ENCODE measurements around the gene SPOP.
"Not testable (repeated sequence)": the region's sequence is repeated elsewhere in the genome, so short reads cannot be mapped to it uniquely, and the experiment has no call there.

SPOP gene

DNA sequence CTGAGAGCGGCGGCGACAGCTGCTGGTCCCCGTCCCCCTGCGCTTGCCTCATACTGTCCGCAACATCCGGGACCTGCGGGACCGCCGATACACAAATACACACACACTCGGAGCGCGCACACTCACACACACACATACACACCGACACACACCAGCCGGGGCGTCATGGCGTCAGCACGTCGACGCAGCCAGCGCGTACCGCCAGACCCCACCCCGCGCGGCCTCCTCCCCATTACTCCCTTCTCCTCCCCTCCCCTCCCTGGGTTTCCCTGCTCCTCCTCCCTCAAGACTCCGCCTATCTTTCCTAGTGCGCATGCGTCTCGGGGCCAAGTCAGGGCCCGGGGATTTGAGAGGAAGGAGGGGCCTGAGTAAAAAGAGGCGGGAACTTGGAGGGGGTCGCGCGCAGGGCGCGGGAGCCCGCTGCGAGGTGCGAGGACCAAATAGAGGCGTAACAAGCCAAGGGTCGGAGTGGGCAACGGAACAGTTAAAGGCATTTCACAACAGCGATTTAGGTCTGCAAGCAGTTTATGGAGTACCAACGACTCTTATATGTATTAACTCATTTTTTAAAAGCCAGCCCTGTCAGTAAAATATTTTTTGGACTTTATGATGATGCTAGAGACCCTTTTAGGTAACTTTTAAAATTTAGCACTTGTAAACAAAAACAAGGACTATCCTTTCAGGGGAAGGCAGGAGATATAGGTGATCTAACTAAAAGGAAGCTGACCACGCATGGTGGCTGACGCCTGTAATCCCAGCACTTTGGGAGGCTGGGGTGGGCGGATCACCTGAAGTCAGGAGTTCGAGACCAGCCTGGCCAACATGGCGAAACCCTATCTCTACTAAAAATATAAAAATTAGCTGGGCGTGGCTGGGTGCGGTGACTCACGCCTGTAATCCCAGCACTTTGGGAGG is at the start of gene SPOP:
SPOP (minus strand) TSS at position 165 of the 915 bp plus-strand sequence. CDS start 55,287 bp downstream, outside the sequence.
- DNase-seq: peak; percentile 98

DNA sequence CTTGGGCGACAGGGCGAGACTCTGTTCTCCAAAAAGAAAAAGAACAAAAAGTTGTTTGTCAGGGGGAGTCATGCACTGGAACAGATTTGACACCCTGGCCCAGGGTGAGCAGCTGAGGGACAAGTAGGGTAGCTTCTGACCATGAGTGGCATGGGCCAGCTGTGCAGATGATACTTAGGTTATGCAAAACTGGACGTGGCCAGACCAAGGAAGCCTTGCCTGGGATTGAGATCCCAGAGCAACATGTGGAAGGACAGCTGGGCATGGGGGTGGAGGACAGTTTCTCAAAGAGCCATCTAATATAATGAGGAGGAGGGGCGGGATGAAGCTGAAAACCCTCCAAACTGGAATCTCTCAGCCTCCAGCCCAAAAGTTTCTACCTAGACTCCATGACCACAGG is 49.5 kb upstream of the SPOP start:
- no peak for DNase-seq

DNA sequence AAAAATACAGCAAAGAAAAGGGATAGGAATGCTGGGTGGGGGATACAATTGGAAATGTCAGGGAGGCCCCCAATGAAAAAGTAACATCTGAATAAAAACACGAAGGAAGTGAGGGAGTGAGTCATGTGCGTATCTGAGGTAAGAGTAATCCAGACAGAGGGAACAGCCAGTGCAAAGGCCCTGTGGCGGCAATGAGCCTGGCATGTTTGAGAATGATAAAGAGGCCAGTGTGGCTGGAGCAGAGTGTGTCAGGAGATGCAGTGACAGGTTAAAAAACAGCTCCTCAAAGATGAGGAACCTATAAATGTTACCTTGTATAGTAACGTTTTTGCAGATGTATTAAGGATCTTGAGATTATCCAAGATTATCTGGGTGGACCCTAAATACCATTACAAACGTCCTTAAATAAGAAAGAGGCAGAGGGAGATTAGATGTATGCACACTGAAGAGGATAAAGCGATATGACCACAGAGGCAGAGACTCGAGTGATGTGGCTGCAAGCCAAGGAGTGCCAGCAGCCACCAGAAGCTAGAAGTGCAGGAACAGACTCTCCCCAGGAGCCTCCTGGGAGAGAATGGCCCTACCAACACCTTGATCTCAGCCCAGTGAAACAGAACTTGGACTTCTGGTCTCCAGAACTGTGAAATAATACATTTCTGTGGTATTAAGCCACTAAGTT is 47.7 kb upstream of the SPOP start:
- no peak for DNase-seq

DNA sequence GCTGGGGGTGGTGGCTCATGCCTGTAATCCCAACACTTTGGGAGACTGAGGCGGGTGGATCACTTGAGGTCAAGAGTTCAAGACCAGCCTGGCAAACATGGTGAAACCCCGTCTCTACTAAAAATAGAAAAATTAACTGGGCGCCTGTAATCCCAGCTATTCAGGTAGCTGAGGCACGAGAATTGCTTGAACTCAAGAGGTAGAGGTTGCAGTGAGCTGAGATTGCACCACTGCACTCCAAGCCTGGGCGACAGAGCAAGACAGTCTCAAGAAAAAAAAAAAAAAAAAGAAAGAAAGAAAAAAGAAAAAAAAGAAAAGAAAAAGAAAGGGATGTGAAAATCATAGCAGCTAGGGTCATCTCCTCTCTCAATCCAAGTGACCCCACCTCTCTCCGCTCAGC is 46.7 kb upstream of the SPOP start:
- DNase-seq: not testable (repeated sequence)

DNA sequence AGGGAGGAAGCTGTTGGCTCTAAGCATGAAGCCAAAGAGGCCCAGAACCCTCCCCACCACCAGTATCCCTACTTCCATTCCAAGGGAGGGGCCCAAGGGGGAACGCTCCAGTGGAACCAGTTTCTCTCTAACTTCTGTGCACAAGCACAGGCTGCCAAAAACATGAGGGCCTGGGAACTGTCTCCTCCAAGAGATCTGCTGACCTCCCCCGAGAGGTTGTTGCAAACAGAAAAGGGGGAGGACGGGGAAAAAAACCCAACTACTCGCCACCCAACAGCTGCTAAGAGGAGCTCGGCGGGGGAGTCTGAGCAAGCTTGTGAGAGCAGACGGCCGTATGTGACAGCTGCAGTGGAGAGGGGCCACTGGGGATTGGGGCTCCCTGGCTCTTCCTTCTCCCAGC is 45.5 kb upstream of the SPOP start:
- no peak for DNase-seq

DNA sequence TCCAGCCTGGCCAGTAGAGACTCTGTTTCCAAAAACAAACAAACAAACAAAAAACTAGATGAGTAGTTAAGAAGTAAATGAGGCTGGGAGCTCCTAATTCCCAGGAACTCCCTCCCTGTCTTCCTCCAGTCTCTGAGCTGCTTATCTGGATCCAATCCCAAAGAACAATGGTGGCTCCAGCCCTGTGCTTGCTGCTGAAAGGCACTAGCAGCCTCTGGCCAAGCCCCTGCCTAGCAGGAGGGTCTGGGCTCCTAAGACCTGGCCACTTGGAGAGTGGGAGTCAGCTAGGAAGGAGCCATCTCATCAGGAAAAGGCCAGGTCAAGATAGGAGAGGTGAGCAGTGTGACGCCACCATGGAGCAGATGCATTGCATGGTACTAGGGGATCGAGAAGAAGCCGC is 44.2 kb upstream of the SPOP start:
- DNase-seq: no peak

DNA sequence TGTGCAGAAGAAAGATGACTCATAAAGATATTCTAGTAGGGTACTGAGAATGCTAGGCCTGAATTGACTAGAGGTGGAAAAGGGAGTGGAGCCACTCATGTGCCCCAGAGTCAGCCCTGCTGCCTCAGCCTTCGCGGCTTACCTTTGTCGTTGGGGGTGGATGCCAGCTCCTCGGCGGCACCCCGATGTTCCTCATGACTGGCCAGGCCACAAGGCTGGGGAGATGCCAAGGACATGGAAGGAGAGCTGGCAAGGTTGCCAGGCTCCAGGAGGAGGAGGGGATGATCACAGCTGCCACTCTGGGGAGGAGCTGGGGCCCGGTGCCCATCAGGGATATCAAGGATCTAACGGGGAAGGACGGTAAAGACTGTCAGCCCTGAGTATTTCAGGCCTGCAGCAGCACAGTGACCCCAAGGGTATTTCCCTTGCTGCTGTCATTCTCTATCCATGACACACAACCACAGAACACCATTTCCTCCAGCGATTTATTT is 39.5 kb upstream of the SPOP start:
- DNase-seq: no peak

DNA sequence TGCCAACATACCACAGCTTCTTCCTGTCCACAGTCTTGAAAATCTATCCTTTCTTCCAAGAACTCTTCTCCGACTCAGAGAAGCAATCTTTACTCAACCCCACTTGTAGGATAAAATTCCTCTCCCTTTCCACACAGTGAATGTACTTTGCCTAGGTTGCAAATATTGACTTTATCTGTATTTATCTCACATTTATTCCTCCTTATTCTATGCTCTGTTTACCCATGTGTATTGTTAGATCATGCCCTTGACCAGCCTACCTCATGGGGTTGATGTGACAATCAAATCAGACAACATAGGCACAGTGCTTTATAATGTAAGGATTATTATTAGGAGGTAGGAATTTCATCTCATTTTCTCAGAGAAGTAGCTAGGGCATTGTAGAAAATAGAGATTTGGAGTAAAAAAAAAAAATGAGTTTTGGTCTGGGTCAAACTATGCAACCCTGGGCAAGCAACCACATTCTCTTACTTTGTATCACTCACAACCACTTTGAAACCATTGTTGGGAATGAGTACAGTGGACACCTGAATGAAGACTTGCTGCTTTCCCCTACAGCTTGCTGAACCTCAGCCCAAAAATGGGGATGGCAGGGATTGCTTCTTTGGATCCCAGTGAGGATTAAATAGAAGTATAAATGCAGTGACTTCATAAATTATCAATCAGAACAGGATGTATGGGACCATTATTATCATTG is 38.9 kb upstream of the SPOP start:
- no peak for DNase-seq

DNA sequence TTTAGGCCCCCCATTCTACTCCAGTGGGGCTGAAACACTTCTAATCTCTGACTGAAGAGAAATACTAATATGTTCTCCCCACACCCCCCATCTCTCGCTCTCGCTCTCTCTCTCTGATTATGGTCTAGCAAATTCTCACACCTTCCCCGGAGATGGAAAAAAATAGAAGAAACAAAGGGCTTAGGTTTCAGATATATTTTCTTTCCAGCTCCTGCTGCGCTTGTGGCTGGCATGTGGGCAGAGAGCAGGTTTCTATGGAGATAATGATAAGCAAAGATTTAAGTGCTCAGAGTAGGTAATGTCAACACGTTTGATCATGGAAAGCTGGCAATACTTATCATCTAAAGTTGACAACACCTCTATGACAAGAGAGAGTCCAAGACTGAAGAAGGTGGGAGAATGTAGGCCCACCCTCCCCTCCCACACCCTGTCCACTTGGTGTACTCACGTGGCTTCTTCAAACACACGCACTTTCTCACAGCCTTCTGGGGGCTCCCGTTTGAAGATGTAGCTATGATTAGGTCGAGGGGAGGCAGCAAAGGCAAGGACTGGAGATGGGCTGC is 37.9 kb upstream of the SPOP start:
- DNase-seq: no peak

DNA sequence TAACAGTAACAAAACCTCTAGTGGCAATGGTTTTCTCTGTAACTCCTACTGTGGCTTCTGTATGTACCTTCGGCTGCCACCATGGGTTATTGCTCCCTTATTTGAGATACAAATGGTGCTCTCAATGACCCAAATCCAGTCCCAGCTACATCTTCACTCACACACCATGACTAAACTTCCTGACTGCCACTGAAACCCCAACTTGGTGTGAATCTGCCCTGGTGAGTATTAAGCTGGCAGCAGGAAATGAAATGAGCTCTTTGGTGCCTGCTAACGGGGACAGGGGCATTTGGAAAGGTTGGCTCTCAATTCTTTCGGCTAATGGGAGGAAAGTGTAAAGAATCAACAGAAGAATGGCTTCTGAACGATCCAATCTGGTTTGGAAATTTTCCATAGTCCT is 37.3 kb upstream of the SPOP start:
- DNase-seq: no peak

DNA sequence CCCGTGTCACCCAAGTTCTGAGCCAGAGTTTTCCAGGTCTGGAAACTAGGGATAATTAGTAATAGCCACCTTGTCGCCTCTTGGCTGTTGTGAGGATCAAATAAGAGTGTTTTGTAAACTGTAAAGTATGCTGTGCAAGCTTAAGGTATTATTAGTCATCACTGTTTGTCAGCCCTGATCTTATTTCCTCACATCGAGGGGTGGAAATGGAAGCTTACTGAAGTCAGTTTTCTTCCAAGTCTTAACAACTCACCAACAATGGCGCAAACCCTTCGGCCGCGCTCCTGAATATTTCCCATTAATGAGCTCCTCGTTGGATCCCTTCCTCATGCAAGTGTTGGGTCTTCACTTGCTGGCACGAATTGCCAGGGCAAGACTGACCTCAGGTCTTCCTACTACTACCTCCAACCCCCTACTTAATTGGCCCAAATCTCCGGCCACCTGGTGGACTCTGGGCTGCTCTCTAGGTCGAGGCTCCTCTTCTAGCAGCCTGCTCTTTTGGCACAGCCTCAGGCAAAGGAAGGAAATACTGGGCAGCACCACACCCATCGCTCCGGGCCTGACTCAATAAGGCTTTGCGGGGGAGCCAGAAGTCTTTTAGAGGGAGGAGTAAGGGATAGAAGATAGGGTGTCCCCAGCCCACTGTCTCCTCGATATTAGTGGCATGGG is 30.8 kb upstream of the SPOP start:
- DNase-seq: no peak

DNA sequence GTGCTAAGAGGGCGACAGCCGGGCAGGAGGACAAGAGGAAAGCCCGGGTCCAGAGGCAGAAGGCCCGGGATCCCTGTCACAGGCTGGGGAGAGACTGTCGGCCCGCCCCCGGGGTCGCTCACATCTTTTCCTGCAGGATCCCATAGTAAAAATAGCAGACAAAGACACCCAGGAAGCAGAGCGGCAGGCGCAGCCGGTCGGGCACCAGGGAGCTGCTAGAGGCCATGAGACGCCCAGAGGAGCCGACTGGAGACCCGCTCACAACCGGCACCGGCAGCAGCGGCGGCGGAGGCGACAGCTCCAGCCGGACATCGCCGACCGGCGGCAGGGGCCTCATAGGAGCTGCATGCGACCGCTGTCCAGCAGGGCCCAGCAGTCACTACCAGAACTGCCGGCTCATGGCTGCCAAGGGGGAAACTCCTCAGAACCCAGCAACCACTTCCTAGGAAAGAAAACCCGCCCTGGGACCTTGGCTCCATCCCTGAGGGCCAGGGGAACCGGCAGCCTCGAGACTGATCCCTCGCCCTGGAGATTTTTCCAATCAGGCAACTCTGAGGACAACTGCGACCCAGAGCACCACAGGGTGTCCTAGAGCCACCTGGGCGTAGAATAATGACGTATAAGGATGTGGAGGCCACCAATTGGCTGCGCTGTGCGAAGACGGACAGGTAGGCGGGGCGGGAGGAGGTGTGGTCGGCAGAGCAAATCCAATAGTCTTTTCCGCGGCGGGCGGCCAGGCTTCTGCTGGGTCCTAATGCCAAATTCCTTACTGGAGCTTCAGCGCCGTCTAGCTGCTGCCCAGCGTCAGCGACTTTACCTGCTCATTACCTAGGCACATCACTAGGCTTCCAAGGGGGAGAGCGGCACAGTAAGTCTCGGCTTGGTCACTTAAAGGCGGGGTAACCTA is 30.0 kb upstream of the SPOP start, which contains the start of gene SLC35B1:
SLC35B1 (minus strand) TSS at position 357 of the 907 bp plus-strand sequence; CDS start at position 226, 131 bp downstream.
- DNase-seq: peak; percentile 98

DNA sequence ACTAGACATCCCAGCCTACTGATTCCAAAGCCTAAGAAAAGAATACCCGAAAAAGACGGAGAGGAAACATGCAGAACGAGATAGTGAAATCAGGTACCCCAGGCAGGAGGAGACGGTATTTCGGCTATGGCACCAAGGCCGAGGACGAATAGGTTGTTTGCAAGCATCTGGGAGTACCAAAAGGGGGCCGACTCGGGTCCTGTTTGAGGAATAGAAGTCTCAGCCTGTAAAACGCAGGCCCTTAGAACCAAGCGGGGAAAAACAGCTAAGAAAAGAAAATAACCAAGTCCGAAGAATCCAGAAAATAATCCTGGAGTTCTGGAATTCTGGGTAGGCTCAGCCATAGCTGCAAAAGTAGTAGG is 29.3 kb upstream of the SPOP start:
- peak; percentile 8 for DNase-seq

DNA sequence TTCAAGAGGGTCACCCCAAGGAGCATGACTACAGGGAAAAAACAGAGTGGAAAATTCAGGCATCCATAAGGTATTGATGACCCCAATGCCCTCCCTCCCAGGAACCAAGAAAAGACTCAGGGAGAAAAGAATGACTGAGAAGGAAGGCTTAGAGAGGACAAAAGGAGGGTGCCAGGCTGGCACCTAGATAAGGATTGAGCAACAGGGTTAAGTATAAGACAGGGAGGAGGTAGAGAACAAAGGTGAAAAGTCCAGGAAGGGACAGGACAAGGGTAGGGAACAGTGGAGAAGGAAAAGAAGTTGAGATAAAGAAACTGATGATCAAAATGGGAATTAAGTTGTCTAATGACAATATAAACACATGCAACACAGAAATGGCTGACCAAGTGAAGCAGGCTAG is 27.4 kb upstream of the SPOP start:
- no peak for DNase-seq

DNA sequence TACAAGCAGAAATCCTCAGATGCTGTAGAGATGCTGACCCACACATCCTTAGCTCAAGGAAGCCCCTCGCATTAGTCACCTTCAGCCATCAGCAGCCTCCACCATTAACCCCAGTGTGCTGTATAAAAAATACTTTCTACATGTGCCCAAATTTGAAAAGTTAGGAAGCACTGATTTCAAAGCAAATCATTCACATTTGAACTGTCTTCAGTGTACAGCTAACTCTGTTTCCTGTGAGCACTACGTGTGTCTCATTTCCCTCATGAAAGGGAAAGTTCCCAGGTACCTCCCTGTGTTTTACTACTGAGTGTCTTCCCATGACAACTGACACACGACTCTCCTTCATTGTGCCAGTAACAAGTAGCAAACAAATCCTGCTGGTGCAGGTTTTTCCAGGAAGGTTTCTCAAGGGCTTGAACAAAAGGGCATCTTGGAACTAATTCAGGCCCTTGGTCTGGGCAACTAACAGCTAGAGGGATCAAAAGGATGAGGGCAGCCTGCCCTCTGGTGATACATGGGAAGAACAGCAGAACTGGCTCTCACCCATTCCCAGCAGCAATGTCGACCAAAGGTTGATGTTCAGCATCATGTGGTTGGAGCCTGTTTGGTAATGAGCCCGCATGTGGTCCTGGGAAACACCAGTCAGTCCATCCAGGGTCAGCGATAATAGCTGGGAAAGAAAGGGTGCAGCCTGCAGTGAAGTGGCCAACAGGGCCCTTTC is 25.8 kb upstream of the SPOP start:
- peak; percentile 0 for DNase-seq

DNA sequence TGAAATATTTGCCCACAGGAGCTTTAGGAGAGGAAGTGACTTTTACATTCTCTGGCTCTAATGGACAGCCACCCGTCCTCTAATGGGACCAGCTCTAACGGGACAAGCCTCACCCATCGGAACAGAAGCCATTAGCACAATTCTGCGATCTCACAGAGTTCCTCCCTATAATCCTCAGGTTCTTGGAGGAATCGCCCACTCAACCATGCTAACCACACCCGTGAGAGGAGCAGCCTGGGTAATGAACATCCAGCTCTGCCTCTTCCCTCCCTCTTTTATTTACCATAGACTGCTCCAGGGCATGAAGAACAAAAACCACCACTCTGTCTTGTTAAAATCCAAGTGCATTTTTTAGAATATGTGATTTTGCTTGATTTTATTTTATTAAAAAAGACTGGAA is 23.1 kb upstream of the SPOP start:
- DNase-seq: no peak

DNA sequence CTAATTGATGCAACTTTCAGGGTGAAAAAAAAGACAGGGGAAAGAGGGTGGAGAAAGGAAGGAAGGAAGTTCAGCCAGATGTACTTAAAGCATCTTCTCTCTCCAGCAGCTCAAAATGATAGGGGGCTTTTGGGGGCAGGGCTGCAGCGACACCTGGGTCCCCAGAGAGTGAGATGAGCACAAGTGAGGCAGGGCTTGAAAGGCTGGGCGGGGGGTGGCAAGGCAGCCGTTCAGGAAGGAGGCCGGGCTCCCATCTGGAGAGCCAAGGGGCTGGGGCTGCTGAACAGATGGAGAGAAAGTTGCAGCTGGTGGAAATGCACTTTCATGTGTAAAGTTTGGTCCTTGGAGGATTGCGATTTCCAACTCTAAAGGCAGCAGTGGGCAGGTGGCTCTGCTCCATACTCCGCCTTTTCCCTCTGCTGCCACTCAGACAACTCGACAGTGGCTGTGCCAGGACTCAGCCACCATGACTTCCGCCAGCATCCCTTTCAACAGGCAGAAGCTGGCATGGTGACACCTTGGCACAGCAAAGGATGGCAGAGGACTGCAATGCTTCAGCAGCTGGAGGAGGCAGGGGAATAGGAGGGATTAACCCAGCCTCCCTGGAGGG is 22.2 kb upstream of the SPOP start:
- no peak for DNase-seq

DNA sequence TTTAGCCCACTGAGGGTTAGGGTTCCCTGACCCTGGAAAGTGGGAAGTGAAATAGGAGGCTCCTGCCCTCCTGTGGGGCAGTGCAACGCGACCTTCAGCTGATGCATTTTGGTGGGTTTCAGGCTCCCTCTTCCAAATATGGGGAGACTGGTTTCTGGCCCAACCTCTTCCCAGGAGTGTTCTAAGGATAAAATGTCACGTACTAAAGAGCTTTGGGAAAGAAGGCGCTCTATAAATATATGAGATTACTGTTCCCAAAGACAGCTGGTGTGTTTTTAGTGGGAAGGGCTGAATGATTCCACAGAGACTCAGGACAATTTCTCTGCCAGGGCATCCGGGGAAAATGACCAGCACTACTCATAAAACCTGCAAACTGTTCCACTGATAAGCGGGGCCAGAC is 20.1 kb upstream of the SPOP start:
- no peak for DNase-seq

DNA sequence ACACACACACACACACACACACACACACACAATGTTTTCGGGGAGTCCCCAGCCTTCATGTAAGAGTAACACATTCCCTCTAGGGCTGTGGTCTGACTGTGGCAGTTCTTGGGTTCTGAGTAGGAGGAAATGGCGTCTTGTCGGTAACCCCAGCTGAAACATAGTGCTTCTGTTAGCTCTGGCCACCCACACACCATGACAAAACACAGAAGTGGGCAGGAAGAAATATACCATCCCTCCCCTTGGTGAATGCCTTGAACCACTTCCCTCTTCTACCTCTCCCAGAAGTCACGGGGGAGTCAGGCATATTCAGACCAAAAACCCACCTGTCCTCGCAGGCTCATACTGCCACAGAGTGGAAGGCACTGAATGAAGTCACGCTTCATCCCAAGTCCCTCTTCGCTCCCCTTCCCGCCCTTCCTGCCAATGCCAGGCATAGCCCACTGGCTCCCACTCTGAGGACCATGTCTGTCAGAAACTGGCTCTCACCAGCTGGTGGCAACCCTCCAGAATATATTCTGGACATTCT is 18.4 kb upstream of the SPOP start:
- no peak for DNase-seq

DNA sequence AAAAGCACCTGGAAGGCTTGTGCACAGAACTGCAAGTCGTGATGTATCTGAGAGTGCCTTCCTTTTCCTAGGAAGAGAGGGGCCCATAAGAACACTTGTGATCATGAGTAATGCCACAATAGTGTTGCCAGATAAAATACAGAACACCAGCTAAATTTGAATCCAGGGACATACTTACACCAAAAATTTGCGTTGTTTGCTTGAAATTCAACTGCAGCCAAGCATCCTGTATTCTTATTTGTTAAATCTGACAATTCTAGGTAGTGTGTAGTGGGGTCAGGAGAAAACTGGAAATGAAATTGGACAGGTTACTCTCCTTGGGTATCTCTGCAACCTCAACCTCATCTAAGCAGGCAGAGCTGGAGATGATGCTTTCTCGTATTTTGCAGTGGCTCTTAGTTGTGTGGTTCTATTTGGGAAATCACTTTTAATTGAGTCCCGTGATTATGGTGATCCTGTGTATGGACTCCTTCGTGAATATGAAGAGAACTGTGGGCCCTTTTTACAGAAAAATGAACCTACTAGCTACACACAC is 17.9 kb upstream of the SPOP start:
- no peak for DNase-seq
